IPS-NIHi7 (cell line): ENCODE results near the gene HEXA.

Source experiments
- DNase-seq: peaks from one replicate; pipeline ENCODE4 v3.0.0; 2012; ENCODE audit warnings: mixed read lengths; ENCODE audit errors: extremely low spot score

The HEXA gene

DNA sequence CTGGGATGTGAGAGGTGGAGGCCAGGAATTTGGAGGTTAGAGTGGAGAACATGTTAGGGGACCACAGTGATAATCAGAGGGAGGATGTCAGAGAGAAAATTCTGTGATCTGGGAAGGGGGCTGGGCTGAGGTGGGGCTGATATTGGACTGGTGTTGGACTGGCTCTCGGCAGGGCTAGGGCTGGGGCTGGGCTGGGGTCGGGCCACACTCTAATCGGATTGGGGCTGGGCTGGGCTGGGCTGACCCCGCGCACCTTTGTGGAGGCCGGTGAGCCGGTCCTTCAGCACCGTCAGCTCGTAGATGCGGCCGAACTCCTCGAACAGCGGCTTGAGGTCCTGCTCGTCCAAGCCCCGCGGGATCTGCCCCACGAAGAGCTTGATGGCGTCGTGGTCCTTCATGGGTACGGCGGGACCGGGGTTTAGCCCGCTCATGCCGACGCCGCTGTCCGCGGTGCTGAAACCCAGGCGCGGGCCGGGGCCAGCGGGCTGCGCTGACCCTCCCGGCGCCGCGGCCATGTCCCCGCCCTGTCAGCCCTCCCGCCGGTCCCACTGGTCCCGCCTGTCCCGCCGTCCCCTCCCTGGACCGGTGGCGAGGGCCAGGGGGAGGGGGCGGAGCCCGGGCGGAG, 56.3 kb downstream of the HEXA start:
- no peak for DNase-seq

DNA sequence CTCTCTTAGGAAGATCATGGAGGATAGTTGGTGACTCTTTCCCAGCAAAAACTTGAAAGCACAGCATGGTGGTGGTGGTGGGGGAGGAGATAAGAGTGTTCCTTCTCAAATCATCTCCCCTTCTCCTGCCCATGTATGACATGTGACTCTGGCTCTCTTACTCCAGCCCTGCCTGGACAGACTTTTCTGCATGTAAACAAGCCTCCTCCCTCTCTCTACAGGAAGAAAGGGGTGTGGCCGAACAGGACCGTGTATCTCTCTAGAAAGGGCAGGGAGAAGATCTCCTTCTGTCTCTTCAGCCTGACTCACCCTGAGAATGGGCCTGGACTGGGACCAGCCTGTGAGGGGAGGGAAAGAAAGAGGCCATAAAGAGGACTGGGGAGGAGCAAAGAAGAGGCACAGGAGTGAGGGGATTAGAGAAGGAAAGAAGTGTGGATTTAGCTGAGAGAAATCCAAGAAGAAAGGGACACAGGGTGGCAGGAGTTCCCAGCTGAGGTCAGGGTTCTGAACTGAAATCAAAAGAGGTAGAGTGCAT, 57.3 kb downstream of the HEXA start:
- DNase-seq: no peak

DNA sequence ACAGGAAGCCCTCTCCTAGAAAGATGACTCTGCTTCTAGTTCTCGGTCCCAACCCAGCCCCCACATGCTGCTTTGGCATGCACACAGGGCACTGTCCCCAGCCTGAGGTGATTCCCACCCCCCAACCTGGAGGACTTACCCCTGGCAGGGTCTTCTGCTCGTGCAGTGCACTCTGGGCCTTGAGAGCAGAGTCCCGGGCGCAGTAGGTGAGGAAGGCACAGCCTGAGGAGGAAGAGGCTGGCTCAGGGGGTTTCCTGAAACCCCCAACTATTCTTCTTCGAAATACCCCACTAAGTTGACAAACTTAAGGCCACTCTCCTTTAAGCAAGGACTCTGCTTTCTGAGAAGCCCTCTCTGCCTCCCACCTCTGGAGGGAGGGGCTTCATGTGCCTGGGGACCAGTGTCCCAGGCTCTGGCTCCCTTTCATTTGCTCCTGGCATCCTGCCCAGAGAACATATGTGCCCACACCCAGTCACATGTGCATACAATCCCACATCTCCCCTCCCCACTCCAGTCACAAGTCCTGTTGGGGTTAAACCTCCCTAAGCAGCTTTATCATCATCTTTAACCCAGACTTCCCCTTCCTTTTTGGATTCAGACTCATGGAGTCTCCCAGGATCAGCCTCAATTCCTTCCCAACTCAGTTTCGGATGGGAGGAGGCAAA, 60.0 kb downstream of the HEXA start:
- no peak for DNase-seq

DNA sequence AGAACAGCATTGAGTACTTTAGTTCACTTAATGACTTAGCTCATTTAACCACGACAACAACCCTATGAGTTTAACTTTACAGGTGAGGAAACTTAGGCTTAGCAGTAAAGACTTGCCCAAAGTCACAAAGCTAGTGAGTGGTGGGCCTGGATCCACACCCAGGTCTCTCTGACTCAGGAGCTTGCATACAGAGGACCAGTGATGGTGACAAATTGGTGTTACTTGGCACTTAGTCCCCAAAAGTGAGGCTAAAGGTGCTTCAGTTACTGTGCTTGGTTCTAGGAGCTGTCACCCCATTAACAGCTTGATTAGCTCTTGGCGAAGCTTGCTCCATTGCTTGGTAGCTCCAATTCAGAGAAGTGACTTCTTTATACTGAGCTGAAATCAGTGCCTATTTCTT, 61.9 kb downstream of the HEXA start:
- no peak for DNase-seq

DNA sequence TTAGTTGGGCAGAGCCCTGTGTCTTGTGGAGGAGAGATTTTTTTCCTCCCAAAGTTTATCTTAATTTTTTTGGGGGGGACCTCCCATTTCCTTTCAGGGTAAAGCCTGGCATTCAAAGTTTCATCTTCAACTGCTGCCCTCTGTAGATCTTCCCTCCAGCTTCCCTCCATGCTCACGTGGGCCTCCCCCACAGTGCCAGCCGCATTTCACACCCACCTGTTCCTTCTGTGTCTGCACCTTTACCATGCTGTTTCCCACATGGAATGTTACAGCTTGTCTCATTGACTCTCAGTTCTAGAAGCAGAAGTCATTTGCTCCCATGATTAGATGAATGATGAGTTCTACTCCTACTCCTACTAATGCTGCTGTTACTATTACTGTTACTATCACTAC, 62.4 kb downstream of the HEXA start:
- no peak for DNase-seq

DNA sequence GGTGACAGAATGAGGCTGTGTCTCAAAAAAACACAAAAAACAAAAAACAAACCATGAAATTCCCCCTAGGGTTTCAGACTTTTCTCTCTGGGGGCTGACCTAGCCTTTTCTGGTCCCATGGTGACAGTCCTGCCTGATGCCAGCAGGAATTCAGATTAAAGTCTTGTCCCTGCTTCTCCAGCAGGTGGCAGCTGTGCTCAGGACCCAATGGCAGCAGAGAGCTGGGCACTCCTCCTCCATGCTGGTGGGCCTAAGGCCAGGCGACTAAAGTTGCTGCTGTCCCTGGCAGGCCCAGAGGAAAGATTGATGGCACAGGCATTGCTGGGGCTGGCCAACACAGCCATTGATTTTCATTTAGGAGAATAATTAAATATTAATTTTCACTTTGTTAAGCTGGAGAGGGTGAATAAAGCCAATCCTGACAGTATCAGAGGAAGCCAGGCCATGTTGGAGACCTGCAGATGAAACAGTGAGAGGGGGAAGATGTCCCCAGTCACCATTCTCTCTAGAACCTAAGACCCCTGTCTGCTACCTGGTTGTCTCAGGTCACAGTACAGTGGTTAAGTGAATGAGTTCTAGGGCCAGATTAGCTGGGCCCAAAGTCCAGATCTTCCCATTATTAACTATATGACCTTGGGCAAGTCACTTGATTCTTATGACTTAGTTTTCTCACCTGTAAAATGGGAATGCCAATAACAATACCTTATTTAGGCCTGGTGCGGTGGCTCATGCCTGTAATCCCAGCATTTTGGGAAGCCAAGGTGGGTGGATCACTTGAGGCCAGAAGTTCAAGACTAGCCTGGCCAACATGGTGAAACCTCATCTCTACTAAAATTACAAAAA, 63.0 kb downstream of the HEXA start:
- peak; percentile 91 for DNase-seq

DNA sequence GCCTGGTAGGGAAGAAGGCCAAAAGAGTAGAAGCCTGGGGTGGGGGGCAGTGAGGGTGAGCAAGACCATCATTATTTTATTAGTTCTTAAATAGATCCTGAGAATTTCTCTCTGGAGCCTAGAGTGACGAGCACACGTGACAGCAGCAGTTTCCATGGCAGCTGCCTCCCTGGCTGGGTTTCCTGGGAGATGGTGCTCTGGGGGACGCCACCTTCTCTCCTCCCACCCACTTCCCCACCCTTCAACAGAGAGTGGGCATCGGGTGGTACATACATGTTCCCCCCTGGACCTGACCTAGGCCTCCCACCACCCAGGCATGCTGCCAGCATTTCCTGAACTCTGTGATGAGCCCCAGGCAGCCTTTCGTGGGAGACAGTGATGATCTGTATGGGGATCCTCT, 68.8 kb downstream of the HEXA start:
- DNase-seq: no peak

DNA sequence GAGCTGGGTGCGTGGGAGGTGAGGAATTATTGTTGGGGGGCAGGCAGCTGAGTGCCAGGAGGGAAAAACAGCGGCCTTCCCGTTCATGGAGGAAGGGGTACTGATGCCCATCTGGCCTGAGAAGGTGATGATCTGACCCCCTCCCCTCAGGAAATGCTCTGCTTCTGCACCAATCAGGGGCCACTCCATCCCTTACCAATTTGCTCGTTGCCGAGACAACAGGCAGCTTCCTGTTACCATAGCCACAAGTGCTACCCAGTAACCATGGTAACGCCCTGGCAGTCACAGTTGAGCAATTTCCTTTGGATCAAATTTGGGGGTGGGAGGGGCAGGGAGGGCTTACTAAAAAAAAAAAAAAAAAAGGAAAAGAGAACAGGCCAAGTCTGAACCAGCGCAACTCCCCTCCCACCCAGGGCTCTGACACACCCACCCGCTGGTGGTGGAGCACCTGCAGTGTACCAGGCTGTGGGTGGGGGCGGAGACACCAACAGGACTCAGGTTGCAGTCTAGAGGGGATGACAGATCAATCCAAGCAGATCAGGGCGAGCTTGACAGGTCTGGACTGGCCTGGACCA, 69.5 kb downstream of the HEXA start:
- DNase-seq: peak; percentile 48

DNA sequence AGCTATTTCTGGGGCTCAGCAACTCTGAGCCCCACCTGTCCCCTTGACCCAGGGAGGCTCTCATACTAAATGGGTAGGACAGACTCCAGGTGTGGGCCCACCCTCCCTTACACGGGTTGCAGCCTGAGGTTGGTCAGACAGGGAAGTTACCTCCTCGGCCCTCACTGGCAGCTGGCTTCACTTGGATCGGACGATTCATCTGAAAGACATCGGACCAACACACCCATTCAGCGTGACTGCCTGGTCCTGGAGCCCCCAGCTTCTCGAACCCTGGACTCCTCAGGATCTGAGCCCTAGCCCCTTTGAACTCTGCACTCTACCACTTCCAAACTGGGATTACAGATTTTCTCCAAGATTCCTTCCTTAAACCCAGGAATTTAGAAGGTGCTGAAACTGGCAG, 71.2 kb downstream of the HEXA start:
- DNase-seq: no peak

DNA sequence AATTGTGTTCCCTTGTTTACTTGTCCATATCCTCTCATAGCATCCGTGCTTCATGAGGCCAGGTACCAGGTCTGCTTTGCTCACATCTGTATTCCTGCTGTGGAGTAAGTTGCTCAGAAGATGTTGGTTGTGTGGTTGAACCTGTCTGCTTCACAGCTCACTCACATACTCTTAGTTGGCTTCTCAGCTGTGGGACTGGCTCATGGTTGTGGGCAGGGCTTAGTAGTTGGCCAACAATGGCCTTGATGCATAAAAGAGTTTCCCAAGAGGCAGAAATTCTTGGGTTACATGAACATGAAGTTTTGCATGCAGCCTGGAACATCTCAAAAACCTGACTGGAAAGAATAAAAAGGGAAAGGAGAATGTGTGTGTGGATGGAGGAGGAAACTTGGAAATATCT, 72.9 kb downstream of the HEXA start:
- DNase-seq: no peak
